ENCODE results near the gene ARHGEF6. TPM values are rescaled to one million over a fixed set of nuclear protein-coding genes. Genes with fewer than 3 reads are reported as not detected.
A peak's percentile ranks its signal among the peaks of the same experiment; 100 is the strongest.

The ARHGEF6 gene
- total RNA-seq, 2 experiments from 2014 or later: 56.1 to 58.5 TPM

DNA sequence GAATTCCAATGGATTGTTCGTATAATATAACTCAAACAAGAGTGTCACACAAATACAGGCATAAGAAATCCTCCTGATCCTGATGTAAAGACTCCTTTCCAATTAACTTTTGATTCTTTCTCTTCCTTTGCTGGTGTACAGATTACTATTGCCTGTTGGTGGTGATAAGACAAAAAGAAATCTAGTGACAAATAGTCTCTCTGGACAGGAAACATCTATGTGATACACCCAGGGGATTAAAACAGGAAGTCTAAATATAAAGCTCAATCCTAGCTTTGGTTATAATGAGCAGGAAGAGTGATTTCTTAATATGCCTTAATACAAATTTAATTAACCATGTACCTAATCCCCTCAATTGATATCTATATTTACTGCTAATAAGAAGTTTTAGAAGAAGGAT lies 45.1 kb downstream of the ARHGEF6 start:
- Mint-ChIP-seq H3K27ac (no peak overlapping the region), H3K4me3 (no peak overlapping the region), H3K27me3 (ENCODE audit: low read depth) (no peaks in the 10 kb centered on the region), H3K36me3 (ENCODE audit: low read depth) (peaks cover 29% of the 10 kb centered on the region), H3K9me3 (no peaks in the 10 kb centered on the region), H3K4me1 (ENCODE audit: low read depth) (peaks cover 58% of the 10 kb centered on the region)
- CTCF ChIA-PET: no interaction called here
- DNase-seq: no peak
- intact Hi-C loops (cut with micrococcal nuclease): no loop called here

DNA sequence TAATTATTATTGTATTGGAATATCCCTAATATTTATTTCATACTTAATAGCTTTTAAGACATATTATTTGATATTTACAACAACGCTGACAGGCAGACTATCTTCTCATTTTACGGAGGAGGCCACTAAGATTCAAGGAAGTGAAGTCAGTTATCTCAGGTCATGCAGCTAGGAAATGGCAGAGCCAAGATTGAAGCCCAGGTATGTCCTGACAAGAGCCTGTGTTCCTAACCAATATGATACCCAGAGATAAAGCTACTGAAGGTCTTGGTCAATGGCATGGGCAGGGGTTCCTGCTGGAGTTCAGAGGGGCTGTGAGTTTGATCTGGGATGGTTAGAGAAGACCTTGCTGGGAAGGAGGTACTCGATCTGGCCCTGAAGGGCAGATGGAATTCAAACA lies 47.1 kb downstream of the ARHGEF6 start:
- peaks cover 26% of the 10 kb centered on the region for H3K36me3 Mint-ChIP-seq (ENCODE audit: low read depth)
- H3K4me3 Mint-ChIP-seq: no peak overlapping the region
- CTCF ChIA-PET: no interaction called here
- H3K27me3 Mint-ChIP-seq (ENCODE audit: low read depth): no peaks in the 10 kb centered on the region
- no peak for DNase-seq
- peaks cover 59% of the 10 kb centered on the region for H3K4me1 Mint-ChIP-seq (ENCODE audit: low read depth)
- H3K27ac Mint-ChIP-seq: peak overlapping the region; percentile 19
- H3K9me3 Mint-ChIP-seq: no peaks in the 10 kb centered on the region
- intact Hi-C loops (cut with micrococcal nuclease): no loop called here

DNA sequence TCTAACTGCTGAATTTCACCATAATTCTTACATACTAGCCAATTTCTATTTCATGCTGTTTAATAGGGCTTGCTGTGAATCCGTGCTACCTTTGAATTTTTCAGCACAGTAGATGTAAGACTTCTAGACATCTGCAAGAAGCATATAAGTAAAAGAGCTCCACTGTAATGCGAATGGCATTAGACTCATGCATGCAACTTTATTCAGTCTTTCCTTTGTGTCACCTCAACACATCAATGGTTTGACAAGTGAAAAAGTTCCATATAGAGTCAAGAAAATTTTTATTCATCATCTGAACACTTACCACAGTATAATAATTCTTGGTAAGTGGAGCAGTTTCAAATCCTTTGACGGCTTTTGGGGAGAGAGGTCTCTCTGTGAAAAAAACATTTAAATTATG lies 48.9 kb downstream of the ARHGEF6 start:
- Mint-ChIP-seq H3K27me3 (ENCODE audit: low read depth) (no peaks in the 10 kb centered on the region), H3K36me3 (ENCODE audit: low read depth) (peaks cover 18% of the 10 kb centered on the region), H3K27ac (peak overlapping the region; percentile 53), H3K9me3 (no peaks in the 10 kb centered on the region), H3K4me3 (no peak overlapping the region), H3K4me1 (ENCODE audit: low read depth) (peaks cover 66% of the 10 kb centered on the region)
- intact Hi-C loops (cut with micrococcal nuclease): no loop called here
- no peak for DNase-seq
- CTCF ChIA-PET: interaction anchor here (1.5 kb wide), 1 partner anchor 15 kb away, joined by 5 read pairs; no protein-coding TSS in a partner anchor

DNA sequence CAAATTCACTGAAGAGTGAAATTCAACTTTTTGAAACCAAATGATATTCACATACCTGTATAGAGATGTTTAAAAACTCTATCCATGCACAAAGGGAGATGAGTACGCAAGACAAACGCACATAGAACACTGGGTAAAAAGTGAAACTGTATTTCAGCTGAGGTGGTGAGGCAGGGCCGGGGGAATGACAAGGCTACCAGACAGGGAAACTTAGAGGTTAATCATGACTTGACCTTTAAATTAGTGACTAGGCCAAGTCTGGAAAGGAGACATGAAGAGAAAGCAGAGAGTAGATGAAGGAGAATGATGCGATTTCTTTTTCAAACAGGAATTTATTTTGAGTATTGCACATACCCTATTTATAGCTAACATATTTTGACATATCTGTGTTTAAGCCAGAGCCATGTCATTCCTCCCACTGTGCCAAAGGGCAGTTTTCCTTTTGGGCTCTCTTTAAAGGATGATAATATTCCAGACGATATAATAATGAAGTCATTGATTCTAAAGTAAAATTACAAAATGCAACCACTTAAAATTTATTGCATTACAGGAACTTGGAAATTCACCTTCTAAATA lies 49.4 kb downstream of the ARHGEF6 start:
- peak; percentile 45 for DNase-seq
- Mint-ChIP-seq H3K27me3 (ENCODE audit: low read depth) (no peaks in the 10 kb centered on the region), H3K9me3 (no peaks in the 10 kb centered on the region), H3K4me3 (peak overlapping the region; percentile 62), H3K4me1 (ENCODE audit: low read depth) (peaks cover 66% of the 10 kb centered on the region), H3K27ac (peak overlapping the region; percentile 81), H3K36me3 (ENCODE audit: low read depth) (peaks cover 16% of the 10 kb centered on the region)
- intact Hi-C loops (cut with micrococcal nuclease): no loop called here
- CTCF ChIA-PET: interaction anchor here (1.5 kb wide), 1 partner anchor 16 kb away, joined by 5 read pairs; no protein-coding TSS in a partner anchor

DNA sequence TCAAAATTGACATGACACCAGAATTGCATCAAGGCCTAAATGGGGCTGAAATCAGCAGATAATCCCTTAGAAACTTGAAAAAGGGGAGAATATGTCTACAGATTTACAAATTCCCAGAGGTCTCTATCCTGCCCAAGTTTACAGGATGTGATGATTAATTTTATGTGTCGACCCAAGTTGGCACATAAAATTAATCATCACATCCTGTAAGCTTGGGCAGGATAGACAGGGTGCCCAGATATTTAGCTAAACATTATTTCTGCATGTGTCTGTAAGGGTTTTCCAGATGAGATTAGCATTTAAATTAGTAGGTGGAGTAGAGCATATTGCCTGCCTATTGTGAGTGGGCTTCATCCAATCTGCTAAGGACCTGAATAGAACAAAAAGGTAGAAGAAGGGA lies 52.3 kb downstream of the ARHGEF6 start:
- peaks cover 13% of the 10 kb centered on the region for H3K36me3 Mint-ChIP-seq (ENCODE audit: low read depth)
- intact Hi-C loops (cut with micrococcal nuclease): loop anchor here (1.0 to 5.0 kb wide), 2 partner anchors 17 to 39 kb away; no protein-coding TSS in a partner anchor
- no peaks in the 10 kb centered on the region for H3K27me3 Mint-ChIP-seq (ENCODE audit: low read depth)
- CTCF ChIA-PET: interaction anchor here (0.6 to 1.0 kb wide), 3 partner anchors 13 to 15 kb away, joined by 3 to 4 read pairs (median 3); no protein-coding TSS in a partner anchor
- no peak for DNase-seq
- H3K4me1 Mint-ChIP-seq (ENCODE audit: low read depth): peaks cover 51% of the 10 kb centered on the region
- no peak overlapping the region for H3K4me3 Mint-ChIP-seq
- H3K9me3 Mint-ChIP-seq: no peaks in the 10 kb centered on the region
- peak overlapping the region; percentile 90 for H3K27ac Mint-ChIP-seq

DNA sequence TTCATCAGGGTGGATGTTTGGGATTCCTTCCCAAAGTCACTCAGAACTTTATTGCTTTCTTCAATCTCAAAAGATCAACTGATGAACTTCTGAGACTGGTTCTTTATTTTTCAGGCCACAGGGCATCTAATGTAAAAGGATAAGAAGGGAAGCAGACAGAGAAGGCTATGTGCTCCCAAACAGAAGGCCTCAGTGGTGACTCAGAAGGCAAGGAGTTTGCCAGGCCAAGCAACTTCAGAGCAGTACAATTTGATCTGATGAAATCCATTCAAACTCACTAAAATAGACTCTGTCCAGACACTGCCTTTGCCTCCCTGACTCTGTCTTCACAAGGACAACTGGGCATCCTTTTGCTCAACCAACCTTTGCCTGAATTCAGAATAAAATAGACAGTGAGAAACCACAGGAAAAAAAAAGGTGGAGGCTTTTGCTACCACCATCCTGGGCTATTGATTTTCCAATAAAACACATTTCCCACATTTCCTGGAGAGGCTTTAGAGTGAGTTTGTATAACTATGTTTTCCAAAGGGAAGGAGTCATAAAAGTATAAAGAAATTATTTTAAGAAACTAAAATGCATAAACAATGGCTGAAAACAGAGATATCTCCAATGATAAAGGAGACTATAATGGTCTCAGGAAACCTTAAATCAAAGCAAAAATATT lies 55.2 kb downstream of the ARHGEF6 start:
- CTCF ChIA-PET: no interaction called here
- Mint-ChIP-seq H3K27me3 (ENCODE audit: low read depth) (no peaks in the 10 kb centered on the region), H3K36me3 (ENCODE audit: low read depth) (peaks cover 24% of the 10 kb centered on the region), H3K27ac (no peak overlapping the region), H3K9me3 (peaks cover 2% of the 10 kb centered on the region), H3K4me1 (ENCODE audit: low read depth) (peaks cover 44% of the 10 kb centered on the region), H3K4me3 (no peak overlapping the region)
- no peak for DNase-seq
- intact Hi-C loops (cut with micrococcal nuclease): loop anchor here (1.0 to 5.0 kb wide), 2 partner anchors 9 to 42 kb away; no protein-coding TSS in a partner anchor

DNA sequence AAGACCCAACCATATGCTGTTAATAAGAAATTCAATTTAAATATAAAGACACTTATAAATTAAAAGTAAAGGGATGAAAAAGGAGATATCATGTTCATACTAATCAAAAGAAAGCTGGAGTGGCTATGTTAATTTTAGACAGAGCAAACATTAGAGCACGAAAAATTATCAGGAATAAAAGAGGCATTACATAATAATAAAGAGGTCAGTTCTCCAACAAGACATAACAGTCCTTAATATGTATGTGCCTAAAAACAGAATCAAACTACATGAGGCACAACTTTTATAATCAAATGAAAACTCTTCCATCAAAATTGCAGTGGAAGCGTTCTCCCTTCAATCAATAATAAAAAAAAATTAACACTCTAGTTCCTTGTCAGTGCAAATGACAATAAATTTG lies 62.6 kb downstream of the ARHGEF6 start:
- DNase-seq: no peak
- CTCF ChIA-PET: no interaction called here
- no peaks in the 10 kb centered on the region for H3K27me3 Mint-ChIP-seq (ENCODE audit: low read depth)
- peaks cover 67% of the 10 kb centered on the region for H3K4me1 Mint-ChIP-seq (ENCODE audit: low read depth)
- intact Hi-C loops (cut with micrococcal nuclease): no loop called here
- H3K4me3 Mint-ChIP-seq: no peak overlapping the region
- peaks cover 2% of the 10 kb centered on the region for H3K9me3 Mint-ChIP-seq
- peaks cover 14% of the 10 kb centered on the region for H3K36me3 Mint-ChIP-seq (ENCODE audit: low read depth)
- no peak overlapping the region for H3K27ac Mint-ChIP-seq

DNA sequence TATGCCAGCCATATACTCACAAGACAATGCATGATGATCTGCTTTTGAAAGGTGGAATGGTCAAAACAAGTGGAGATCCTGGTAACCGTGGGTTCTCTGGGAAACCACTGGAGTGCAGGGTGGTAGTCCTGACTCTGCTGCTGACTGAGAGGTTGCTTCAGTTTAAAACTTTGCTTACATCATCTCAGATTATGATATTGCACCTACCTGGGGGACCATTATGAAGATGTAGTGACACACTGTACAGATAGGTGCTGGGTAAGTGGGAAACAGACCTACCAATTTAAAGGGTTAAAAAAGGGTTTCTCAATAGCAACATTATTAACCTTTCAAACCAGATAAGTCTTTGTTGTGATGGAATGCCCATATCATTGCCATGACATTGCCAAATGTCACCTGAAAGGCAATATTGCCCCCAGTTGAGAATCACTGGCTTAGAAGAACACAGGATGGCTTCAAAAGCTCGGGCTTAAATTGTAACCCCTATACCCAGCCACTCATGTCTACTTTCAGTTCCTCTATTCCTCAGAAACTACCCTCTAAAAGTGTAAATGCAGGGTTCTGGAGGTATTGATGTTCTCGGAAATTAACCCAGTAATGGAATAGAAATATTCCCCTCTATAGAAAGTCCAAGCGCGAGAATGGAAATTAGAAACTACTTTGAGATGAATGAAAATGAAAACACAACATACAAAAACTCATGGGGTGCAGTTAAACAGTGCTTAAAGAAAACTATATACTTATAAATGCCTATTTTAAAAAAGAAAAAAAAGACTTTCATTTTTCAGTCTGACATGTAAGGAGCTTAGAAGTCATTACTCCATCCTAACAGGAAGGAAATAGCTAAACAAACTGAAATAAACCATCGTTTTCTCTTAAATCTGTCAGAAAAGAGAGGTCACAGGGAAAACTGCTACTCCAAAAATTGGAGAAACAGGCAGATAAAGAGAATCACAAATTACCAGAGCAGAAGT lies 65.8 kb downstream of the ARHGEF6 start:
- Mint-ChIP-seq H3K36me3 (ENCODE audit: low read depth) (peaks cover 2% of the 10 kb centered on the region), H3K4me1 (ENCODE audit: low read depth) (peaks cover 77% of the 10 kb centered on the region), H3K4me3 (peak overlapping the region; percentile 61), H3K27ac (peak overlapping the region; percentile 96), H3K27me3 (ENCODE audit: low read depth) (no peaks in the 10 kb centered on the region), H3K9me3 (no peaks in the 10 kb centered on the region)
- CTCF ChIA-PET: interaction anchor here (0.6 to 1.6 kb wide), 5 partner anchors 14 to 137 kb away, joined by 3 to 6 read pairs (median 3); no protein-coding TSS in a partner anchor
- no peak for DNase-seq
- intact Hi-C loops (cut with micrococcal nuclease): loop anchor here (2.0 to 5.0 kb wide), 3 partner anchors 30 to 337 kb away; no protein-coding TSS in a partner anchor

DNA sequence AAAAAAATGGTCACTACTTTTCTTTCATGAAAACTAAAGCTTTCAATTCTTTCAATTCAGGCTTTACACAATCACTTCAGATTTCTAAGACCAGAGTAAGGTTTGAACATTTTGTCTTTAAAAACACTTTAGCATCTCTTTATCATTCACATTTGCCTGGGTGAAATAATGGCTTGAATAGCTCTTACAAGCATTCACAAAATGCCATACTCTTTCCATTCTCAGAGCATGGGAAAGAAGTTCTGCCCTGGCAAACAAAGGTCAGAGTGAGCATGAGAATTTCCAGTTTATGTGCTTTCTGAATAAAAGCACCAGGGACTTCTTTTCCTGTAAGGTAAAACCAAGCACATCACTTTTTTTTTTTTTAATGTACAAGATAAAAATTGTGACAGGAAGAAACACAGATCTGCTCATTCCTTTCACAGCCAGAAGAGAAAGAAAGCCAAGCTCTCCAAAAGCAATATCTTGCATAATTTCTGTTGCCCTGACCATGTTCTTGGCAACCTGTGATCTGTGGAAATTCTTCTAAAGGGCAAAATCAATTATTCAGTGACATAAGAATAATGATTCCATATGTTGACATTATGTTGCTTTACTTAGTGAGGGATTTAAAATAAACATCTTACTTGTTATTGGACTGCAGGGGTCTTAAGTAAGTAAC lies 68.0 kb downstream of the ARHGEF6 start:
- H3K4me3 Mint-ChIP-seq: no peak overlapping the region
- H3K9me3 Mint-ChIP-seq: no peaks in the 10 kb centered on the region
- H3K4me1 Mint-ChIP-seq (ENCODE audit: low read depth): peaks cover 86% of the 10 kb centered on the region
- DNase-seq: no peak
- H3K27ac Mint-ChIP-seq: peak overlapping the region; percentile 62
- H3K27me3 Mint-ChIP-seq (ENCODE audit: low read depth): no peaks in the 10 kb centered on the region
- intact Hi-C loops (cut with micrococcal nuclease): loop anchor here (1.0 to 5.0 kb wide), 3 partner anchors 155 to 340 kb away; partner anchors contain the start of gene RBMX
- peaks cover 5% of the 10 kb centered on the region for H3K36me3 Mint-ChIP-seq (ENCODE audit: low read depth)
- CTCF ChIA-PET: interaction anchor here (0.6 to 0.7 kb wide), 4 partner anchors 53 to 208 kb away, joined by 3 to 4 read pairs (median 3); no protein-coding TSS in a partner anchor

DNA sequence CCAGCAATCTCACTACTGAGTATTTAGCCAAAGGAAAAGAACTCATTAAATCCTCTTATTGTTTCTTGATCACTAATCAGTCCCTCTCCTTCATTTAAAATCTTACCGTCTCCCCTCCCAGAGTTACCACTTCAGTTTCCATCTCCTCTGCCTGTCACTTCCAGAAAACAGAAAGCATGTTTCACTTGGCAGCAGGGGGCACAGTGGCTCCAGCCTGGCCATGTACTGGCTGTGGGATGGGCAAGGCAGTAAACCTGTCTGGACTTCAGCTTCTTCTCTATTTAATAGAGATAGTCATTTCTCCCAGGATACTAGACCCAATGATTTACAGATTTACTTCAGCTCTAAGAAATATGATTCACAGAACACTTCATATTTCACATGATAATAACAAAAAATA lies 69.6 kb downstream of the ARHGEF6 start:
- DNase-seq: peak; percentile 56
- Mint-ChIP-seq H3K36me3 (ENCODE audit: low read depth) (peaks cover 11% of the 10 kb centered on the region), H3K27ac (peak overlapping the region; percentile 95), H3K27me3 (ENCODE audit: low read depth) (no peaks in the 10 kb centered on the region), H3K9me3 (no peaks in the 10 kb centered on the region), H3K4me3 (no peak overlapping the region), H3K4me1 (ENCODE audit: low read depth) (peaks cover 74% of the 10 kb centered on the region)
- CTCF ChIA-PET: interaction anchor here (0.9 to 1.1 kb wide), 2 partner anchors 63 to 68 kb away, joined by 3 to 4 read pairs; no protein-coding TSS in a partner anchor
- intact Hi-C loops (cut with micrococcal nuclease): loop anchor here (1.0 to 5.0 kb wide), 5 partner anchors 54 to 341 kb away; partner anchors contain the start of gene ARHGEF6

DNA sequence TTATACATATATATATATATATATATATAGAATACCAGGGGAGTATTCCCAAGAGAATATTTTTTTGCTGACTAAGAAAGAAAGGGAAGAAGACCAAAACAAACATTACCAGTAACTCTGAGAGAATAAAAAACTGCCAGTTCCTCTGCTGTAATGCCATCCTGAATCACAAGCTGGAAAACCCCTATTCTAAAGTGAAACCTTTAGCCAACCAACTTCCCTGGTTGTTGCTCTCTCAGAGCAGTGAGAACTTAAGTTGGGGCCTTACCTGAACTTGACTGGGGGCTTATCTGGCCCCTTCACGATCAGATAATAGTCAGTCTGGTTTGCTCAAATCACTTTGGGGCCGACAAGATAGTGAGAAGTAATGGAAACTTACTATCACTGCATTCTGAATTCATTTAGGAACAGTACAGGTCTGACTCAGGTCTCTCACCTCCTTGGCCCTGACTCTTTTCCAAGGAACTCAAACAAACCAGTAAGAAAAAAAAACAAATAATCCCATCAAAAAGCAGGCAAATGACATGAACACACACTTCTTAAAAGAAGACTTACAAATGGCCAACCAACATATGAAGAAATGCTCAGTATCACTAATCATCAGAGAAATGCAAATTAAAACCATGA lies 70.3 kb downstream of the ARHGEF6 start:
- peak; percentile 33 for DNase-seq
- peaks cover 68% of the 10 kb centered on the region for H3K4me1 Mint-ChIP-seq (ENCODE audit: low read depth)
- no peaks in the 10 kb centered on the region for H3K27me3 Mint-ChIP-seq (ENCODE audit: low read depth)
- H3K27ac Mint-ChIP-seq: peak overlapping the region; percentile 95
- intact Hi-C loops (cut with micrococcal nuclease): loop anchor here (1.0 to 5.0 kb wide), 6 partner anchors 40 to 342 kb away; partner anchors contain the start of gene ARHGEF6
- CTCF ChIA-PET: interaction anchor here (0.7 to 1.1 kb wide), 3 partner anchors 69 to 235 kb away, joined by 3 to 4 read pairs (median 3); no protein-coding TSS in a partner anchor
- peaks cover 14% of the 10 kb centered on the region for H3K36me3 Mint-ChIP-seq (ENCODE audit: low read depth)
- H3K9me3 Mint-ChIP-seq: no peaks in the 10 kb centered on the region
- H3K4me3 Mint-ChIP-seq: peak overlapping the region; percentile 48

All from activated naive CD4-positive, alpha-beta T cell treated with anti-CD3 and anti-CD28 coated beads for 36 hours (primary cell).